ENCODE results near the gene ST8SIA6.
"Not testable (repeated sequence)": the region's sequence is repeated elsewhere in the genome, so short reads cannot be mapped to it uniquely, and the experiment has no call there.

ST8SIA6 gene, protein sequence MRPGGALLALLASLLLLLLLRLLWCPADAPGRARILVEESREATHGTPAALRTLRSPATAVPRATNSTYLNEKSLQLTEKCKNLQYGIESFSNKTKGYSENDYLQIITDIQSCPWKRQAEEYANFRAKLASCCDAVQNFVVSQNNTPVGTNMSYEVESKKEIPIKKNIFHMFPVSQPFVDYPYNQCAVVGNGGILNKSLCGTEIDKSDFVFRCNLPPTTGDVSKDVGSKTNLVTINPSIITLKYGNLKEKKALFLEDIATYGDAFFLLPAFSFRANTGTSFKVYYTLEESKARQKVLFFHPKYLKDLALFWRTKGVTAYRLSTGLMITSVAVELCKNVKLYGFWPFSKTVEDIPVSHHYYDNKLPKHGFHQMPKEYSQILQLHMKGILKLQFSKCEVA

DNA sequence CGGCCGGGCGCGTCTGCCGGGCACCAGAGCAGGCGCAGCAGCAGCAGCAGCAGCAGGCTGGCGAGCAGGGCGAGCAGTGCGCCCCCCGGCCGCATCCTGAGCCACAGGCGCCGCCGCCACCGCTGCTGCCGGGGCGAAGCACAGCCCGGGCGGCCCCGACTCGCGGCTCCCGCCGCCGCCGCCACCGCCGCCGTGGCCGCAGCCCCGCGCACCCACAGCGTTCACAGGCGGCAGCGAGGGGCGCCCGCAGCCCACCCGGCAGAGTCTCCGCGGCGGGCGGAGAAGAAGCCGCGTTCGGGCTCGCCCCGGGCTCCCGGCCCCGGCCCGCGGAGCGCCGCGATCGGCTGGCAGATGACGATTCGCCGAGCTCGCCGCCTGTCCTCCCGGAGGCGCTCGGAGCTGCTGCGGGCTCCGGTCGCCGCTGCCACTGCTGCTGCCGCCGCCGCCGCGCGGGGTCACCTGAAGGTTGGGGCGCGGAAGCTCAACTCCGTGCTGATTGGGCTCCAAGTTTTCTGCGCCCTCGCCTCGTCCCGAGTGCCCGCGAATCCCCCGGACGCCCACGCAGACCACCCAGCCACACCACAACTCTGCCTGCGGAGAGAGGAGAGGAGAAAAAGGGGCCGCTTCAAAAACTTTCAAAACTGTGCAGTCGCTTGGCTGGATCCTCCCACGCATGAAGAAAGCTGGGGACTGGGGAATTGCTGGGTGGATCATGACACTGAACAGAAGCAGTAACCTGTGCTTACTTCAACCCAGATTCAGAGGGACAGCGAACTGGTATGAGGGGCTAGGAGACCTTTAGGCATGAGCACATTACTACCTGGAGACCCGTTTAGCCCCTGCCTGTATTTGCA is at the start of gene ST8SIA6:
Gene ST8SIA6, minus strand, starts transcription at position 435 of the 854 bp plus-strand sequence. Its CDS starts 340 bp downstream, at position 95.
- peak; percentile 72 for DNase-seq

DNA sequence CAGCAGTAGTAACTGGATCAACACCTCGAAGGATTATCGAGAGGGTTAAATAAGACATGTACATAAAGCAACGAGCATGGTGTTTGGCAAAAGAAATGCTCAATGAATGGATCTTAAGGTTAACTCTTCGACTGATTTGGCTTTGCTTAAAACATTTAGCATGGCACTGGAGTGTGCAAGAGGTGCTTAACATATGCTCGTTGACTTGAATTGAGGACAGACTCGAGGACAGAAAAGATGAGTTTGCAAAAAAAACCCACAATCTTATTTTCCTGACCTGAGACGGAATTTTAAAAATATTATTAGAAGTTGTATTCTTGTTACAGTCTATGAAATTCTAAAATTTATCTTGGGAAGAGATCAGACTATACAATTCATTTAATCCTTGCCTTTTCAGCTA is 49.4 kb upstream of the ST8SIA6 start:
- no peak for DNase-seq

DNA sequence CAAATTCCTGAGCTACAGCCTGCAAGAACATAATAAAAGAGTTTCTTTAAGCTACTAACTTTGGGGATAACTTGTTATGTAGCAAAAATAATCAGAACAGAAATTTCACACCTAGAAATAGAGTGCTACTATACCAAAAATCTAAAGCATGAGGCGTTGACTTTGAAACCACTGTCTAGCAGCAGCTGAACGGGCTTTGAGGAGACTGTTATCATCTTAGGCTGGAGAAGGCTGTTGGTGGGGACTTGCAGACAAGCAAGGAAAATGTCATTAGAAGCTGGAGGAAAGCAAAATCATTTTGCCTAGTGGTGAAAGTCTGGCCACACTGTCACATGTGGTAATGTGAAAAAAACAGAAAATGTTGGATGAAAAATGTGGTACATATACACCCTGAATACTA is 48.4 kb upstream of the ST8SIA6 start:
- no peak for DNase-seq

DNA sequence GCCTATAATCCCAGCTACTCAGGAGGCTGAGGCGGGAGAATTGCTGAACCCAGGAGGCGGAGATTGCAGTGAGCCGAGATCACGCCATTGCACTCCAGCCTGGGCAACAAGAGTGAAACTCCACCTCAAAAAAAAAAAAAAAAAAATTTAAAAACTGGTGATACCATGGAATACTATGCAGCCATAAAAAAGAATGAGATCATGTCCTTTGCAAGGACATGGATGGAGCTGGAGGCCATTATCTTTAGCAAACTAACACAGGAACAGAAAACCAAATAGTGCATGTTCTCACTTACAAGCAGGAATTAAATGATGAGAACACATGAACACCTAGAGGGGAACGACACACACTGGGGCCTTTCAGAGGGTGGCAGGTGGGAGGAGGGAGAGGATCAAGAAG is 44.6 kb upstream of the ST8SIA6 start:
- not testable (repeated sequence) for DNase-seq

DNA sequence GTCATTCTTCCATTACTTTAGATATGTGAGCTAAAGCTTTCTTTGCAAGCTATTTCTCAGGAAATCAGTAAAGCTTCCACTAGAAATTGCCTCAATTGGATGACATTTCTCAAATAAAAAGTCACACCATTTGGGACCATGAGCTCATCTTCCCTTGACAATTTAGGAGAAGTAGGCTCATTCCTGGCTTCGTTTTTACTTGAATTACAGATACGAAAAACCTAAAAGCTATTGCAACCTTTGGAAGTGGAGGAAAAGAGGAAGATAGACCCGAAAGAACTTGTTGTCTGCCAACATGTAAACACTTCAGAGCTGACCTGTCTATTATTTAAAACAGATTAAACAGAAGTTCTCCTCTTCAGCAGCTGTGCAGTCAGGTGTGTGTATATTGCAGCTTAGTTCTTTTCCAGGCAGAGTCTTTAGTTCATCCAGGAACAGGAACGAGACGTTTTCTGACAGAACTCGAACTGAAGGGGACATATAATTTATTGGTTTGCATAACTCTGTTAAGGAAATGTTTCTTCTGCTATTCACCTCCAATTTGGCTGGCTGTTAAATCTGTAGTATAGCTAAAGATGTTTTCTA is 43.1 kb upstream of the ST8SIA6 start:
- no peak for DNase-seq

DNA sequence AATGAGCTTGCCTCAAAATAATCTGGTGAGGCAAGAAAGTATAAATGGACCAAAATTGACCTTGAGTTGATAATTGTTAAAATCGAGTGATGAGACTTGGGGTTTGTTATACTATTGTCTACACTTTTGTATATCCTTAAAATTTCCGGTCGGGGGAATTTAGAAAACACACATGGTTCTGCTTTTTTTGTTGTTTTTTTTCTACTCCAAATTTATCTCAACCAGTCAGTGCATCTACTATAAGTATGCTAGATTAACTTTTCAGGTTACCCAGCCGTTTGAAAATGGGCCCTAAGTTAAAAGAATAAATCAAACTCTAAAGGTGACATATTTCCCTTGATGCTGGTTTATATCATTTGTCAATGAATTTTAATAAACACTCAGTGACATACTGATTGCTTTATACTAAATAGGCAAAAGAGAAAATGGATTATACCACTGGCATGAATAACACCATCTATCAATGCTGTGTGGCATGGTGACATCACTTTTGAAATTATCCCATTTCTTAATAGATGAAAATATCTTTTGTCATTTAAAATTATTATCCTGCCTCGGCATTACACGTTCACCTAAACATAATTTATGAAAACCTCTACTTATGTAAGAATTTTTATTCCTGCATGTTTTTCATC is 40.3 kb upstream of the ST8SIA6 start:
- DNase-seq, result no peak

DNA sequence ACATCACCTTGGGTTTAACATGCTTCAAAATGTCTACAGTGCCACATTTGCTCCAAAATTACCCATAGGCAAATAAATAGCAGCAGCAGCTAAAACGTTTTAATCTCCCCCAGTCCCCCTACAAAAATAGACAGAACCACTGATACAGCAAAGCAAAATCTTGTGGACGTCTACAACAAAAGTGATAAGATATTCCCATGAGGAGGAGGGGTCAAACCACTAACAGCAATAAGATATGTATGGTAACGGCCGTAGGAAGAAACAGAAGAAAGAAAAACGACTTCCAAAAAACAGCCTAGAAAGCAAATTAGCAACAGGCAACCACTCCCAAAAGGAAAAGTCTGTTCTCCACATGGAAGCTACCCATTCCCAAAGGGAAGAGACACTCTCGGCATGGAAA is 34.5 kb upstream of the ST8SIA6 start:
- DNase-seq, result no peak

DNA sequence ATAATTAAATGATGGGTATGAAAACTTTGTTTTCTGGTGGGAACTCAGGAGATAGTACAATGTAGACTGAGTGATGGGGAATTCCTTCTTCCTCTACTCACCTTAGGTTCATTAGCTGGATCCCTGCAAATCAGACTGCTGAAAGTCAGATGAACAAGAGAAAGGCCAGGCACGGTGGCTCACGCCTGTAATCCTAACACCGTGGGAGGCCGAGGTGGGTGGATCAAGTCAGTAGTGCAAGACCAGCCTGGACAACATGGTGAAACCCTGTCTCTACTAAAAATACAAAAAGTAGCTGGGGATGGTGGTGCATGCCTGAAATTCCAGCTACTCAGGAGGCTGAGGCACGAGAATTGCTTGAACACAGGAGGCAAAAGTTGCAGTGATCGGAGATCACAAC is 28.7 kb upstream of the ST8SIA6 start:
- no peak for DNase-seq

DNA sequence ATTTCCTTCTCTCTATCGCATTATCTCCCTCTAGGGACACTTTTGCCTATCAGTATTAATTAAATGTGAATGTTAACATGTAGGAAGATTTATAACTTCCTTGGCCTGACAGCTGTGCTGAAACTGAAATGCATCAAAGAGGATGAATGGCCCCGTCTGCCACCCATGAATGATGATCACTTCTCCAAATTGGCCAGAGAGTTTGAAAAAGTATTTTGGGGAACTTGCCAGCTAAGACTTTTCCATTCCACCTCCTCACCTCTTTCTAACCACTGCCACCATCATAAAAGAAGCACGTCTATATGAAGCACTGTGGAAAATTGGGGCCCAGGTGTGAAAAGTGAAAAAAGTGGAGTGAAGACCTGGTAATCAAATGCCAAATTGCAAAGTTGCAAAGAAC is 25.4 kb upstream of the ST8SIA6 start:
- no peak for DNase-seq

DNA sequence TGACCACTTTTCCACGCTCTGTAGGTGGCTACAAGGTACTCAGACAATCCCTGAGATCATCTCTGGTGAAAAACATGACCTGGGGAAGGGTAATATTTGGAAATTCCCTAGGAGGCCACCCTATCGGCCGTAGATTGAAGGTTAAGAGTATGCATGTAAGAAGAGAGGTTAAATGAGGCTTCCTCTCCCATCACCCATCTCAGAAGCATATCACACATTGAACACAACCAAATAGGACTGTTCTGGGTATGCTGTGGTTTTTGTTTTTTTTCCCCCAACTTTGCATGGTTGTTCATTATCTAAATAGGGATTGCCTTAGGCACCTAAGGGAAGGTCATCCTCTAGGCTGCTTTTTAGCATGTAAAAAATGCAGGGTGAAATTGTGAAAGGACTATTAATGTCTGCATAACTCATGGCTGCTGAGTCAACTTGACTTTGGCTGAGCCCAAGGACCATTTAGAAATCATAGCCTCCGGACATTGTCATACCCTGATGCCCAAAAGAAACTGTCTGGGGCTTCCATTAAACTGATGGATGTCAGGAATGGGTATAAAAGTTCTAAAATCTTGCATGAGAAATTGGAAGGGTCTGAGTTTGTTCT is 24.7 kb upstream of the ST8SIA6 start:
- DNase-seq, result no peak

DNA sequence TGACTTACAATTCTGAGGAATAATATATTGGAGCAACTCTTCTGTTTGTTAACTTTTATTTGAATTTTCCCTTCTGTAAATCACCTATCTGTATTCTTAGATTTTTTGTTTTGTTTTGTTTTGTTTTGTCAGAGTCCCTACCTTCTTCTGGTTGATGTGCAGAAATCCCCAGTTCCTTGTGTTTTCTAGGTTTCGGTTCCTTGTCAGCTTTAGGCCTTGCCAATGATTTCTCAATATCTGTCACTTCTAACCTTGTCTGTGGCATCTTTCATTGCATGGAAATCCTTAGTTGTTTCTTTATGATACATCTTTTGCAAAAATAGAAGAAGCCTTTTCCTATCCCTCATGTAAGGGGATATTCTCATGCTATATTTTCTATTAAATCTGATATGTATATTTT is 21.7 kb upstream of the ST8SIA6 start:
- no peak for DNase-seq

DNA sequence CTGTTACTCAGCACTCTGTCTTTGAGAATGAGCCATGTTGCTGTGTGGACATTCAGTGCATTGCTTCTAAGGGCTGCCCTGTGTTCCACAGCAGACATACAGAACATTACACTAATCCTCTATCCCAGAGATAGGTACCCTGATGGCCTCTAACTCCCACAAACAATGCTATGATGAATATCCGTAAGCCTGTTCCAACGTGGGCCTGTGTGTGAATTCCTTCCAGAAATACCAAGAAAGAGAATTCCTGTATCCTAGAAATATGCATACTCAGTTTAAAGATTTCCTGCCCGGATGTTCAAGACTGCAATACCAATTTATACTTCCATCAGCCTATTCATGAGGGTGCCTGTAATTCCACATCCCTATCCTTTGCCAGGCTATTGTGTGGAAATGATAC is 21.3 kb upstream of the ST8SIA6 start:
- no peak for DNase-seq

DNA sequence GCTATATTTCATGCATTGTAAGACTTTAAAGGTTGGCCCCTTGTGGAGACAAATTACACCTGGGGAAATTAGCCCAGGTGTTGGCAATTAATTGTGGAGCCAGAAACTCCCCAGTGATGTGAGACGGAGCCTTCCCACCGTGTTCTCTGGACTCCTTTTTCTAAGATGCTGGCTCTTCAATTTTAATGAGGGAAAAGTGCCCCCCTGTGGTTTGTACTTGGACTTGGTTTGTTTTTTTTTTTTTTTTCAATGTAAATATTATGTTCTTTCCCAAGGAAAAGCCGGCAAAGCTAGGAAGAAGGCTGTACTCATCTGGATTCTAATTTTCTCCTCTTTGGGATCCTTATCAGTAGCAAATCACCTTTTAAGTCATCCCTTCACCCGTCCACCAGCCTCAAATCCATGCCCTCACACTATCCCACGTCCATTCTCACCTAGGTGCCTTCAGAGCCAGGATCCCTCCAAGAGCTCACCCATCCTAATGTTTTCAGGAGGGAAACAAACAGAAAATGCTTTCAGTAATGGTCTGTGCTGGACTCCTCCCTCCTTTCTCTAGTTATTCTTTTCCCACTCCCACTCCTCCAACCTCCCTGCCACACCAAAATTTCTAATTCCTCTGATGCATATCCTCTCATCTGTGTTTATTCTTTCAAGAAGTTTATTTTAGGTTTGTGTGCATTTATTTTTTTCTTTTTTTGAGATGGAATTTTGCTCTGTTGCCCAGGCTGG is 20.4 kb upstream of the ST8SIA6 start:
- no peak for DNase-seq

DNA sequence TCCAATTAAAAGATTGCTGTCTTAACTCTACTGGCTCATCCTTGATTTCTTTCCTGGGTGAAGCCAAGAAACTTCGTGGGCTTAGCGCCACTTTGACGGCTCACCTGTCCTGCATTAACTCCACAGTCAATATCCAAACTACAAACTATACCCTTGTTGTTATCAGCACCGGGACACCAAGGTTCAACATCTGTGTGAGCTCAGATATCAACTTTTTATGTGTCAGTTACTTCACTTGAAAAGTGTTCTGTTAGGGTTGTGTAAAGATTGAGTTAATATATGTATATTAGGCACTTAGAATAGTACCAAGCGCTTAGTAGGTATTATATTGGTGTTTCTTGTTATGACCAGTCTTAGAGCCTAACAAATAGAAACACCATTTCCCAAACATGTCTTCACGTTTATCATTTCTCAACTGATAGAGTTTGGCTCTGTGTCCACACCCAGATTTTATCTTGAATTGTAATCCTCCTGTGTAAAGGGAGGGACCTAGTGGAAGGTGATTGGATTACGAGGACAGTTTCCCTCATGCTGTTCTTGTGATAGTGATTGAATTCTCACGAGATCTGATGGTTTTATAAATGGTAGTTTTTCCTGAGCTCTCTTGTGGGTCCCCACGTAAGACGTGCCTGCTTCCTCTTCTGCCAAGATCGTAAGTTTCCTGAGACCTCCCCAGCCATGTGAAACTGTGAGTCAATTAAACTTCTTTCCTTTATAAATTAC is 19.0 kb upstream of the ST8SIA6 start:
- DNase-seq, result no peak

DNA sequence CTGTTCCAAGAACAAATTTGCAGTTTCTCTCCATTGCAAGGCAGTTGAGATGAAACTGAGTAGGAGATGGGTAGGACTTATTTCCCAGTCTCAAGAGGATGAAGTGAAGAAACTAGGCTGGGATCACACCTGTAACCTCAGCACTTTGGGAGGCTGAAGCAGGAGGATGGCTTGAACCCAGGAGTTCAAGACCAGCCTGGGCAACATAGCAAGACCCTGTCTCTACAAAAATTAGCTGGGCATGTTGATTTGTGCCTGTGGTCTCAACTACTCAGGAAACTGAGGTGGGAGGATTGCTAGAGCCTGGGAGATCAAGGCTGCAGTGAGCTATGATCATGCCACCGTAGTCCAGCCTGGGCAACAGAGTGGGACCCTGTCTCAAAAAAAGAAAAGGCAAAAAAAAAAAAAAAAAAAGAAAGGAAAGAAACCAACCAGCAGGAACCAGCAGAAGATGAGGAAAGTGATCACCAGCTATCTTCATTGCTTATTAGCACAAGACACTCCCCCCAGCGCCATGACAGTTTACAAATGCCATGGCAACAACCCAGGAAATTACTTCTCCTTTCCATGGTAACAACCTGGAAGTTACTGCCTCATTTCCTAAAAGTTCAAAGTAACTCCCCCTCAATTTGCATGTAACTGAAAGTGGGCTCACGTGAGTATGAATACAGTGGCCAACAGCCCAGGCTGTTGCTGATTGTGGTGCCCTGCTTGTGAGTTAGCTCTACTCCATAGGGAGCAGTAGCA is 18.3 kb upstream of the ST8SIA6 start:
- DNase-seq, result no peak

DNA sequence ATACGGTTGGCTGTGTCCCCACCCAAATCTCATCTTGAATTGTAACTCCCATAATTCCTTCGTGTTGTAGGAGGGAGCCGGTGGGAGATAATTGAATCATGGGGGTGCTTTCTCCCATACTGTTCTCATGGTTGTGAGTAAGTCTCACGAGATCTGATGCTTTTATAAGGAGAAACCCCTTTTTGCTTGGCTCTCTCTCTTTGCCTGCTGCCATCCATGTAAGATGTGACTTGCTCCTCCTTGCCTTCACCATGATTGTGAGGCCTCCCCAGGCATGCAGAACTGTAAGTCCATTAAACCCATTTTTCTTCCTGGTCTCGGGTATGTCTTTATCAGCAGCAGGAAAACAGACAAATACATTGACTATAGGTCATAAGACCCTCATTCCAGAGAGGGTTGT is 15.9 kb upstream of the ST8SIA6 start:
- DNase-seq, result no peak

DNA sequence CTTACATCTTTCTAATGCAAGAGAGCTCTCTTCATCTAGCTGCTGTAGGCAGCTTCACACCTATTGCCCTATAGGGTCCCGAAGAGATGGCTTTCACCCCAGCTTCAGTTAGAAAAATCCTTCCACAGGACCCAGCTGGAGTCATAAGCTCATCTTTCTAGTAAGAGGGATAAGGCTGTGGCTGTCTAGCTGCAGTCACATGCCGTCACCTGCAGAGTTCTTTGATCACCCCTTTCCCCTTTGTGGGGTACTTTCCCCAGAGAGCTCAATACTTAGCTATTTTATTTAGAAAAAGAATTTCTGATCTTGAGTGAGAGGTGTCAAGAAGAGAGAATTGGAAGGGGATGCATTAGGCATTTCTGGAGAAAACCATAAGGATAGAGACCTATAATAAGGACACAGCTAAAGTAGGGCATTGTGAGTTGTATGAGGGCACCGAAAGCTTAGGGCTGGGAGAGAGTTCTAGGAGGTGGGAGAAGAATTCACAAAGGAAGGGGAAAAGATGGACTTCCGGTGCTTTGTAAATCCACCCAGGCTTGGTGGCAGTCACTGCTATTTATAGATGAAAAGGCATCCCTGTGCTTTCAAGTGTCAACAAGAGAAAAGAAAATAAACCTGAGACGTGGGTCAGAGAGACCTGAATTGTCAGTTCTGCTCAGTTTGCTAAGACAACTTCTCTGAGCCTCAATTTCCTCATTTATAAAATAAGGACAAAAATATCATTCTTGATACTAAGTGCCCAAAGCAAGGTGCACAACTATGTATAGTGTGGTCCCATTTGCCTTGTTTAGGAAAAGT is 11.1 kb upstream of the ST8SIA6 start:
- no peak for DNase-seq

DNA sequence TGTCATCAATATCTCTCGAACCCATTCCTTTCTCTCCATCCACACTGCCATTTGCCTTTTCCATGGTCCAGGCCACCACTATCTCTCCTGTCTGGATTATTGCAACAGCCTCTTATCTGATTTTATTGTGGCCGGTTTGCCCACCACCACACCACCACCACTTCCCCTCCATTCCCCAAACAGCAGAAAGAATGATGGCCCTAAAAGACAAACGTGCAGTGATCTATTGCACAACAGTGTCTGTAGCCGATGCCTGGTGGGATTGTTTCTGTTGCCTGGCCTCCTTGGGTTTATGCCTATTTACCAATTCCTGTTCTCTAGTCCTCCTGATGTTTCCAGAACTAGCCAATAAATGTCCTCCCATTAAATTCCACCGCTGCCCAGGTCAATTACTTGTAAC is 10.2 kb upstream of the ST8SIA6 start:
- no peak for DNase-seq

DNA sequence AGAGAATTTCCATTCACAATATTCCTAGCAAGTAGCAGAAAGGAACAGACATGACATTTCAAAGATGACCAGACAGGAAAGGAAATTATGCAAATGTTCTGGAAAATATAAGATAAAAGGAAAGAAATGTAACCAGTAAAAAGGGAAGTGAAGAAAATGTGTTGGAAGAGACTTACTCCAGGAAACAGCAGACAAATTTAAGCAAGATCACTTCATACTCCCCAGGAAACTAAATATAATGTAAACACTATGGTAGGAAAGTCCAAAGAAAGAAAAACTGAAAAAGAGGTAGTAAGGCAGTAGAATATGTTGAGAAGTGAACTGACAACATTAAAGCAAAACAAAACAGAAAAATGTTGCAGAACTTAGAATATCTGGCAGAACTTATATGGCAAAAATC is 6.4 kb upstream of the ST8SIA6 start:
- no peak for DNase-seq

DNA sequence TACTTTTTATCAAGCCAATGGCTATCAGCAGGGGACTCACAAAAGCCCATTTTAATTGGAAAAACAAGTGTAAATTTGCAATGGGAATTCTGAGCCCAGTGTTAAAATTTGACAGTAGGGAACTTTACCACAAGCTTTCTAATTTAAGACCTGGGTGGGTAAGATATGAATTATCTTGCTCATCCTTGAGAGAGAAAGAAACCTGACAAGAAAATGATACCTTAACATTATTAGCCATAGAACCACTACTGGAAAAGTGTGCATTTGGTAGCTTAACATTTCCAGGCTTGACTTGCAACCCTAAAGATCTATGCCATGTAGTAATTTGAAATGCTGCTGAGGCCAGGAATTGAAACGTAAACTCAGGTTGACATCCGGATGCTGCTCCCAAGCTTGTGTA is 2.7 kb upstream of the ST8SIA6 start:
- DNase-seq, result no peak

Measured in femur (tissue), 1 donor.